NCI-H446 (cell line): ENCODE data around the gene PEAR1.

ENCODE experiments used
- DNase-seq, 2 experiments: peaks; one replicate each; lab custom pipeline; 2025; lab: John Stamatoyannopoulos, UW

PEAR1 gene

DNA sequence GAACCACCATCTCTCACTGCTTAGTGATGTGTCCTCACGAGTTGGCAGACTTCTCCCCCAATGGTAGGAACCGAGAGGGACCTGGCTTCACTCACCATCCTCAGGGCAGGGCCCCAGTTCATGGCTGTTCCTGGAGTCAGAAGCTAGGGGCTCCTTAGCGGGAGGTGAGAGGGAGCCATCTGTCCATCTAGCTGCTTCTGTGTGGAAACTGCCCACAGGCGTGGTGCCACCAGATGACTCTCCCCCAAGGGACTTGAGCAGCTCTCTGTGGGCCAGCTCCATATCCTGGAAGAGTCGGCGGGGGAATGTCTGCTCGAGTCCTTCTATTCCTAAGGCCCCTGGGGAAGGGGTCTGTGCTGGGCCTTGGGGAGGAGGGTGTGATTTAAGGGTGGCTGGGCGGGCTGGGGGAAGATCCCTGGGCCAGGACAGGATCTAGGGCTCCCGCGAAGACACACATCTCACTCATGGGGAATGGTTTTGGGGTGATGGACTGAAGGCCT, 43.3 kb downstream of the PEAR1 start:
- DNase-seq = peak in 1 of 2 experiments; percentile 12

DNA sequence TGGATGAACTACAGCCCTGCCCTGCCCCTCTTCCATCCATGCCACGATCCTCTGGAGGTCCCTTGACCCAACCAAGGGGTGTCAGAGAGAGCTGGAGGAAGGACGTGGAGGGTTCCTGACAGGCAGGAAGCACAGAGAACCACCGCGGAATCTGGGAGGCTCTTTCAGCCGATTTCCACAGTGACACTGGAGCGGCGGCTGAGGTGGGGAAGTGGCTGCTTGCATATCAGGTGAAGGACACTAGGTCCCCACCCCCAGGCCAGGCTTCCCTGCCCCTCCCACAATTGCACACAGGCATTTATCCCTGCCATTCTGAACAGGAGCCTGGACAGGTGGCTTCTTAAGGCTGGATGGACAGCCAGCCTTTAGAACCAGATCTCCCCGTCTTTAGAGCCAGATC, 44.4 kb downstream of the PEAR1 start:
- DNase-seq = no peak

DNA sequence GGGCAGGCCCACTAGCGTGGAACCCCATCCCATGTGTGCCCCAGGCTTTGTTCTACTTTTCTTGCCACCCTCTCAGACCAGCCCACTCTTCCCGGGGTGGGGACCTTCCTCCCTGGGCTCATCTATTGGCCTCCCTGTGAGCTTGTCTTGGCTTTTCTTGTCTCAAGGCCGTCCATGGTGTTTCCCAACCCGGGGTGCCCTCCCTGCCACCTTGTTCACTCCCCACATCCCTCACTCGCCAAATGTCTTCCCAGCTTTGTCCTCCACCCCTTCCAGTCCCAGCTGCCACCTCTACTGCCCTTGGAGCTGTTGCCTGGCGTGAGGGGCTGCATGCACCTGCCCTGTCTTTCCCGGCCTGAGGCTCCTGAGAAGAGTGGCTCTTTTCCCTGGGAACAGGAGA, 45.3 kb downstream of the PEAR1 start:
- no peak for DNase-seq

DNA sequence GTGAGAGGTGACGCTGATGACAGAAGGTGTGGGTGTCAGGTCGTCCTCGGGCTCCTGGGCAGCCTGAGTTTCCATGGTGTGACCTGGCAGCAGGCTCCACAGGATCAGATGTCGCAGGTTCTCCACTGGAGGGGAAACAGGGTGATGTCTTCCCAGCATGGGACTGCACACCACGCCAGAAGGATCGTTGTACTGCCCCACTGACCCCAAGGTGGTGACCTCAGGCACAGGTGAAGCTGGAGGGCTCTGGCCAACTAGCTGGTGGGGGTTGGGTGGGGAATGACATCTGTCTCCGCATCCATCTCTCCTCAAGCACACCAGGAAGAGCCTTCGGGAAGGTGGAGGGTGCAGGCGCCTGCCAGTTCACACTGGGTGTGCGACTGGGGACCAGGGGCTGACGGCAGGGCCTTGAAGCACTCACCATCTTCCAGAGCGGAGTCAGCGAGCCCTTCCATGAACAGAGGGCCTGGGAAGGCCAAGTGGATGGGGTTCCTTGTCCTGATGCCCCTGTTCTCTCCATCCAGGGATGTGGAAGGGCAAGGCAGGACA, 46.3 kb downstream of the PEAR1 start:
- DNase-seq = no peak

DNA sequence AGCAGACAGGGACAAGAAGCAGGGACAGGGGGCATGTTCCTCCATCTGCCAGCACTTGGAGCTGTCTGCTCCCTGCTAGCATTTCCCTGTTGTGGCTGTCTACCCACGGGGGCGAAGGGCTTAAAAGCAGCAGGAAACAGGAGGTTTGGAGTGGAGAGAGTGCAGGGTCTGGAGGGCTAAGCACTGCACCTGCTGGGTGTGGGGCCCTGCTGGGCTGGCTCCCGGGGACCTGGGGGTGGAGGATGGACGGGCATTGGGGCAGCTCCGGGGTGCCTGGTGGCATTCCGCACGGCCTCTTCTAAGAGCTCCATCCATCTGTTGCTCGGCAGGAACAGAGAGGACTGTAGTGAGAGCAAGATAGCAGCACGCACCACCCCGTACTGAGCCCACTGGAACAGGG, 48.2 kb downstream of the PEAR1 start:
- no peak for DNase-seq

DNA sequence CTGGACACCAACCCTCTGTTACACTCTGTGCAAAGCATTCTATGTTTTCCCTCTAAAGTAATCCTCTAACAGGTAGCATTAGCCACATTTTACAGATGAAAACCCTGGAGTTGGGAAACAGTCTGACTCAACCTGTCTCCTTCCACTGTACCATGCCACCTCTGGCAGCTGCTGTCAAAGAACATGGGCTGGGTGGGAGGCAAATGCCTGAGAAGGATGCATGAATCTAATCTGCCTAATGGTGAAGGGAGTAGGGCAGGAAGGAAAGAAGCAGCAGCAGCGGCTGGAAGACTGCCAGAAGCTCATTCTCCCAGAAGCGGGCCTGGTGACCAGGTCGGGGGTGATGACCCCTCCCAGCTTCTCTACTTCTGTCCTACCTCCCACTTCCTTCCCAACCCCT, 48.7 kb downstream of the PEAR1 start:
- no peak for DNase-seq

DNA sequence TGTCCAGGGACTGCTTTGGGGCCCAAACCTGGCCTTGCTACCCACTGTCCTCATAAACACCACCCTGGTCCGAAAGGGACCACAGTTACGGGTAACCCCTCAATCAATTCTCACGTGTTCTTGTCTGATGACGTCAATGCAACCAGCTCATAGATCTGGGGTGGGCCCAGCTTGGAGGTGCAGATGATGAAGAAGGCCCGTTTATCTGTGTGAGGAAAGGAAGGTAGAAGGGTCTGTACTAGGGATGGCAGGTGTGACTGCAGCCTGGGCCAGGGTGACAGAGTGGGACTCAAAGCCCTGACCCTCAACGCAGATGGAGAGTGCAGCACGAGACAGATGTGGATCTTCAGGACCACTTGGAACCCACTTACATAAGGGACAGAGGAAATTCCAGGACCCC, 49.1 kb downstream of the PEAR1 start:
- no peak for DNase-seq

DNA sequence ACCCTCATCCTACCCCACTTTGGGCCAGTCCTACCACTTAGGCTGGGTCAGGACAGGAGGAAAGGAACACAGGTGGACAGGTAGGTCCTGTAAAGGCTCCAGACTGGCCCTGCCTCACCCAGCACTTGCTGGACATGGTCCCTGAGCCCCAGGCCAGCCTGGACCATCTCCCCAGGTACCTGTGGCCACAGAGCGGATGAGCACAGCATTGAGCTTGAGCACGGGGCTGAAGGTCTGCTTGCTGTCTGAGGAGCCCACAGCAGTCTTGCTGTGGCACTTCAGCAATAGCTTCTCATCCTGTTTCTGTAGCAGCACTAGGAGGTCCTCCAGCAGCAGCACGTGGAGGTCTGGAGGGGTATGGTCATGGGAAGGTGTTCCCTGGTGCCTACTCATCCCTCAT, 50.2 kb downstream of the PEAR1 start:
- no peak for DNase-seq

DNA sequence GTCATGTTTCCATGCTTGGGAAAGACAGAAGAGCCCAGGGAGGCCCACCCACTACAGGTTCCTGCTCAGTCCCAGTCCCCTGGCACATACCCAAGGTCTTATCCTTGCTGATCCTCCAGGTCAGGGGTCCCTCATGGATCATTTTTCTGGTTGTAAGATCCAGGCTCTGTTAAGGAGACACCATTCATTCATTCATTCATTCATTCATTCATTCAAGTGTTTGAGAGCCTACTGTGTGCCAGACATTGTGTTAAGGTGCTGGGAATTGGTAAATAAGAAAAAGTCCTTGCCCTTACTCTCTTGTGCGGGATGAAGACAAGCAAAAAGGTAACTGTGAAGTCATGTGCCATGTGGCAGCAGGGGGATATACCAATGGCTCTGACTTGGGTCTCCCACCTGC, 50.8 kb downstream of the PEAR1 start:
- DNase-seq = no peak

DNA sequence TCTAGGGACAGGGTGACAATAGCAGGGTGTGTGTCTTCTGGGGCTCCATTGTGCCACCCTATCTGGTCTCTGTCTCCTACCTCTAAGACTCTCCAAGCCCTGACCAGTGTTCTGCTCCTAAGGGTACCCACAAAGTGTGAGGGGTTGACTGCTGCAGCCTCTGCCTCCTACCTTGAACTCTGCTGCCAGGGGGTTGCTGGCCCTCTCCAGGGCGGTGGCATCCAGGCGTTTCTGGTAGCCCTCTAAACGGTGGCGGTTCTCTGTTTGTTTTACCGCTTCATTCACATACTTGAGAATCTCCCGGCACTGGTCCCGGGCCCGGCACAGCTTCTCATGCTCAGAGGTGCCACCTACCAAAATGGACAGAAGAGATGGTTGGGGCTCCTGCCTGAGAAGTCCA, 51.3 kb downstream of the PEAR1 start:
- DNase-seq = no peak

DNA sequence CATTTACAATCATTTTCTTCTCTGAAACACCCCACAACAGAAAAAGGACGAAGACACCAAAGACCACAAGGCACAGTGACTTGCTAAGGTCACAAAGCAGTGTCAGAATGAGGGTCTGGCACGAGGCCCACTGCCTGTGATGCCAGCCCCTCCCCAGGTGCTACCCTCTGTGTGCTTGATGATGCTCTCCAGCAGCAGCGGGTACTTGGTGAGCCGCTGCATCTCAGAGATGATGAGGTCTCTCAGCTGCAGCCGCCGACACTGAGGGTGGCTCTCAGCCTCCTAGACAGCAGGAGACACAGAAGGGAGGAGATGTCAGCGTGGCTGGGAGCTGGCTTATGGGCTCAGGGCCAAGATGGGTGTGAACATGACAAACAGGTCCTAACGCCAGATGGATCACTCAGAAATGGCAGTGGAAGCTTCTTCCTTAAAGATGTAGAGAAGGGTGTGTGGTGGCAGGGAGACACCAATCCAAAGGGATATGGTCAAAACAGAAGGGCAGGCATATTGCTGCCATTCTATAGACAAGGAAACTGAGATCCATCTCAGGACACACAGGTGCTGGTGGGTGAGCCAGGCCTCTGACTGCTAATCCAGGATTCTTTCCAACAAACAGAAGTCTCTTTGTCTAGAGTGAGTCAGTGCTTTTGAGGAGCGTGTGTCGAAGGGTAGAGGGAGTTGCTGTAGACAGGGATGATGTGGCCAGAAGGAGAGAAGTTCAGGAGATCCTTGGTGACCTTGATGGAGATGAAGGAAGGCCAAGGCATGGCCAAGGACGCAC, 52.6 kb downstream of the PEAR1 start:
- DNase-seq = peak in 1 of 2 experiments; percentile 60

DNA sequence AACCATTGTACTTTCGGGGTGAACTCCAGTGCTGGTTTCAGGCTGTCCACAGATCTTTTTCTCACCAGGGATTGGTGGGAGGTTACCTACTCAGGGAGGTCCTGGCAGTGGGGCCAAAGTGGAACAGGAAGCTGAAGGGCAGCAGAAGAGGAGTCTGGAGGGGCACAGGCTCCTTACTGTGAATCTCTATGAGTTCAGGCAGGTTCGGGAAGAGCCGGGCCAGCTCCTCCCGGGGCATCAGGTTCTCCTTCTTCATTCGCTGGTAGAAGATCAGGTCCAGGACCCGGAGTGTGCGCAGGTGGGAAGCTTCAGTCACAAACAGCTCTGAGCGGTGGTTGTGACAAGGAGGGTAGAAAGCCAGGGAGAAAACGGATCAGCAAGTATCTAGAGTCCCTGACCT, 53.6 kb downstream of the PEAR1 start:
- no peak for DNase-seq

DNA sequence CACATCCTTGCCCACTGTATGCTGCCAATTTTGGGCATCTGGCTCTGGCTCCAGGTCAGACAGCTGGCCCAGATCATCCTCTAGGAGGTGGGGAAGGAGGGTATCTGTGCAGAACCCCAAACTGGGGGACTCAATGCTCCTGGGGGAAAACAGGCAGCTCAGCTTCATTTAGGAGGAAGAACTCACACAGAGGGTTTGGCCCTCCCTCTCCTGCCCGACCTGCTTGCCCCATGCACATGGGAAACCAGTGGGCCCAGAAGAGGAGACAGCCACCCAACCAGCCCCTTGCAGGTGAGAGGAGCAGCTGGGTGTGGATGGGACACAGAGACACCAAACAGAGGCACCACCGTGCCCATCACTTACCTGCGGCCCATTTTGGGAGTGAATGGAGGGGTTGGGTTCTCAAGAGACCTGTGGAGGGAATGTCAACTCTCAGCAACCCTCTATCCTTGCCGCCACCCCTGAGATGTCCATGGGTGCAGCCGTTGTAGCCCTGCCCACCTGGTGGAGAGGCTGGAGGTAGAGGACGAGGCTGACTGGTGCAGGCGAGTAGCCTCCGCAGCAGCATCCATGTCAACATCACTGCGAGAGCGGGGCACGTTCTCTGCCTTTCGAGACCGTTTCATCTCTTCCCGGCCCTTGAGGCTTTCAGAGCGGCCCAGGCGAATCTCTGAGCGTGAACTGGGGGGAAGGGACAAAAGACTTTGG, 54.5 kb downstream of the PEAR1 start:
- no peak for DNase-seq

DNA sequence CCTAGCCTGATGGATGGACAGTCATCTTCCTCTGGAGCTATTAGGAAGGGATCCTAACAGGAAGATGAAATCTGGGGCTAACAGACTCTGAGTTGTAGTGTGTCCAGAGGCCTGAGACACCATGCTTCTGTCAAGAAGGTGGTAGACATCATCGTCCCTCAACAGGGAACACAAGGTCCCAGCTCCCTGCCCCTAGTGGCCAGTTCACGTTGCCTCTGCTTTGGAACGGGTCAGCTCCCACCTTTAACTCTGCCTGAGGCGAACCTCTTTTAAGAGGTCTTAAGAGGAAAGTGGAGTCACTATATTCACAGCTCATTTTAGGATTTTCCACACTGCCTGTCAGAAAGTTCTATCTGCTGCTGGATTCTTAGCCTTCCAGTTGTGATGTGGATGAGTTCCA, 55.2 kb downstream of the PEAR1 start:
- DNase-seq = no peak

DNA sequence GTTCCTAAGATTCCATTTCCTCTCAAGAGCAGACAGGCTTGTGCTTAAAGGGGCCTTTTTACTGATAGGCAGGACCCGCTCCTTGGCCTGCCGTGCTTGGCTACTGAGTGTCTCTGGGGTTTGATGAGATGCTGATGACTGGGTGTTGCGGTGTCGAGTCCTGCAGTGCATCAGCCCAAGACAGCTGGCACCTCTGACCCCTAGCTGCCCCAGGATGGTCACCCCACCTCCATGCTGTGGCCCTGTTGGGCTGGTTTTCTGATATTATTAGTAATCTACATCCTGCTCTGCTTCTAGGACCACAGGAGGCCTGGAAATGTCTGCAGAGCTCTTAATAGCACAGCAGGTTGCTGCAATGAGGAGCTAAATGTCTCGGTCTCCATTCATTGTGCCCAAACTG, 55.6 kb downstream of the PEAR1 start:
- no peak for DNase-seq

DNA sequence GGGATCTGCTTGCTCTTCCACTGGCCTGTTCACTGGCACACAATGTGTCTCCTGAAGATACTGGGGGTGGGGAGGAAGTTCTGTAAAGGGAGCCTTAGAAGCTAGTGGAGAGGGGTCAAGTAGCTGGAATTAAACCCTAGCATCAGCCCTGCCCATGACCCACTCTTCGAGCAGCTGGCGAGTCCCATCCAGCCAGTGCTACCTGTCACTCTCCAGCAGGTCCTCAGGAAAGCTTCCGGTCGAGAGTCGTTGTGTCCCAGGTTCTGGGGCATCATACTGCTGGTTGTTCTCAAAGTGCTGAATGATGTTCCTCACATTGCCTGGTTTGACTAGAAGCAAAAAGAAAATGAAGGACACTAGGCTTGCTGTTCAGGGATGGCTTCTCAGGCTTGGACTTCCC, 57.9 kb downstream of the PEAR1 start:
- DNase-seq = no peak

DNA sequence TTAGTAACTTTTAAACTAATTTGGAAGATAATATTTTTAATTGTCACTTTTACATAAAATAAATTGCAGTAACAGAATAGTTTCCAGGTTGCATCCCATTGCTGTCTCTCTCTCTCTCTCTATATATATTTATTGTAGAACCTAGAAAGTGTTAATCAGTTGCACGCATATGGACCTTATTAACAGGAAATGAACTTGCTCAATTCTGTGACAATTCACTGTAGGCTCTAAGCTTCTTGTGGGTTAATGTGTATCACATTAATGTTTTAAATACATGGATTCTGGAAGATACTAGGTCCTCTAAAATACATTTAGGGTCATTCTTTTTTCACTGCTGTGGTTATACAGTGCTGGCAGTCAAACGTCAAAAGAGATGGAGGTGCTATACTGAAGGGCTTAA, 60.1 kb downstream of the PEAR1 start:
- DNase-seq = no peak

DNA sequence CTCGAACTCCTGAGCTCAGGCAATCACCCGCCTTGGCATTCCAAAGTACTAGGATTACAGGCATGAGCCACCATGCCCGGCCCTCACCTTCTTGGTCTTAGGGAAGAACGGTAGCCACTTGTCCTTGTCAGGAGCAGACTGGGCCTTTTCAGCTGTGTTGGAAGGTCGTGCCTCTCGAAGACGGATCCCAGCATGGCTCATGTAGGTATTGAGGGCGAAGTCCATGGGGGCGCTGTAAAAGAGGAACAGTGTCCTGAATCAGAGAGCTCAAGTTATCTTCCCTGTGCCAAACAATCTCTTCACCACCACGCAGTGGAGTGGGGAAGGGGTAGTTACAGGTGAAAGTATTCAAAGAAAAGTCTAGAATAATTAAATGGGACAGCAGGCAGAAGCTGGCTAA, 62.8 kb downstream of the PEAR1 start:
- DNase-seq = no peak

DNA sequence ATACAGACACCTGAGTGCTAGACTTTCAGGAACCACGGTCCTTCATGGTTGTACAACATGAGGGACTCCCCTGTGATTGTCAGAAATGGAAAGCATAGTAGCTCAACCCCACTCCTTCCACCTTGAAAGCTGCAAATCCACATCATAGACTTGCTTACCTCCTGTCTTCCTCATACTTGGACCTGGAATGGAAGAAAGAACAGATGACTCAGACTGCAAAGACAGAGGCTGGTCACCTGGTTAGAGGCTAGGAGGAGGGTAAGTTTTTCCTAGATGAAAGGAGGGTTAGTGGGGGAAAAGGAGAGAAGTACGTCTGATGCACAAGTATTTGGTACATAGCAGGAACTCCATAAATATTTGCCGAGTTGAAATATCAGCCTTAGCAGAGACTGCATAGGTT, 64.1 kb downstream of the PEAR1 start:
- DNase-seq = no peak

DNA sequence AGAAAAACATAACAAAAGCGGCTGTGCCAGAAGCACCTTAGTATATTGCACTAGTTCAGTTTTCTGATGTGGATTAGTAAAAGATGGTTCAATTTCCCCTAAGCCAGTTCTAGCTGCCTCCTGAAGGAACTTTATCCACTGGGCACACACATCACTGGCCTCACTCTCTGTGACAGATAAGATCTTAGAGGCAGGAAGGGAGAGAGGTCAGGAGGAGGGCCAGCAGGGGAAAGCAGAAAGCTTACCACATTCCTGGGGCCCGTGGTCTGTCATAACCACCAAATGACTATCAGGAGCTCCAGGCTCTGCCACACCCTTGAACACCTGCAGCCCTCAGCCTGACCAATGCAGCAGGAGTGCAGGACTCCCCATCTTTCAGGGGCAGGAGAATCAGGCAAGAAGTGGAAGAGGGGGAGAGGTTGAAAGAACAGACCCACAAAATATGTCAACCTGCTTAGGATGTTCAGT, 64.8 kb downstream of the PEAR1 start:
- DNase-seq = no peak

DNA sequence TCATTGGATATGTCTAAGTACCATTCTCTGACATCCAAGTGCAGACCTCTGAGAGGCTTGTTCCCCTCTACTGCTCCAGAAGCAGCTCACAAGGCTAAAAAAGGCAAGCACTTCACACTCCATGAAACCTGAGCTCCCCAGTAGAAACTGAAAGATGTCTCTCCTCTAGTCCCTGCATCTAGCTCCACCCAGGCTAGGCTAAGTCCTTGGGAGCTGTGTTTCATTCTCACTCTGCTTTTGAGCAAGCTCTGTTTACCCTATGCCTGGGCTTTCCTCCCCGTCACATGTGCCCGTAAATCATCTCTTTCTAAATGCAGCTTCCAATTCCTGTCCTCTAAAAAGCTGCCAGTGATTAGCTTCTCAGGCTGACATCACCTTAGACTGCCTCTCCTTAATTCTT, 65.9 kb downstream of the PEAR1 start:
- no peak for DNase-seq

DNA sequence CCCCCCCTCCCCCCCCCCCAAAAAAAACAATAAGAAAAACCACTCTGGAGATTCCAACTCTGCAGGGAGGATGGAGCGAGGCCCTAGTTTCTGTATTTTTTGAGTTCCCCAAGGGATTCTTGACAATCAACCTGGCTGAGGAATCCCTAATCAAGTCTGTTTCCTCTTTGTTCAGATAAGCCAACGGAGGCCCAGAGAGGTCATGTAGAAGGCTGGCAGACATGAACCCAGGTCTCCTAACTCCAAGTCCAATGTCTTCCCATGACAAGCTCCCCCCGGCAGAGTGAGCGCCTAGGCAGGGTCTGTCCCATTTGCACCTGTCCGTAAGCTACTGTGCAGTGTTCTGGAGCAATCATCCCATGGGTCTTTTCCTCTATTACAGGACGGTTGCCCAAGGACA, 66.4 kb downstream of the PEAR1 start:
- no peak for DNase-seq

DNA sequence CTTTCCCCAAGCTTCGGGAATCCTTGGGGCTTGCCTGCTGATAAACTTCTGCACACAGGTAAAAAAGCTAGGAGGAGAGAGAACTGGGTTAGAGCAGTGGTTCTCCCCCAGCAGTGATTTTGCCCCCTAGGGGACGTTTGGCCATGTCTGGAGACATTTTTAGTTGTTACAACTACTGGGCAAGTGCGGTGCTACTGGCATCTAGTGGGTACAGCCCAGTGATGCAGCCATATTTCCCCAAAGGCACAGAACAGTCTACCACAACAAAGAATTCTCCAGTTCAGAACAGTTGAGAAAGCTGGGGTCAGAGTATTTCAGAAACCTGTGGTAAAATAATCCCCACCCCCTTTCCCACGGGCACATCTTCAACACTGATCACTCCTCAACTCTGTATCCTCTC, 68.2 kb downstream of the PEAR1 start:
- no peak for DNase-seq
